IPS-15b (cell line): ENCODE data around the gene NT5DC4.

Experiments
- H3K27me3 ChIP-seq: one replicate; pipeline ENCODE4 v1.6.1; 2013; ENCODE audit warnings: low read length; ENCODE audit not compliant: control insufficient read depth, insufficient read depth
- H3K36me3 ChIP-seq: one replicate; pipeline ENCODE4 v1.6.1; 2013; ENCODE audit warnings: low read length; ENCODE audit not compliant: control insufficient read depth, insufficient read depth
- H3K4me1 ChIP-seq: one replicate; pipeline ENCODE4 v1.6.1; 2013; ENCODE audit warnings: mild to moderate bottlenecking, low read length; ENCODE audit not compliant: control insufficient read depth, insufficient read depth
- H3K4me3 ChIP-seq: one replicate; pipeline ENCODE4 v1.5.1; 2013; ENCODE audit warnings: low read depth, low read length
- H3K9ac ChIP-seq: one replicate; pipeline ENCODE4 v1.6.1; 2013; ENCODE audit warnings: low read depth, mild to moderate bottlenecking, low read length
- H3K9me3 ChIP-seq: one replicate; pipeline ENCODE4 v1.6.1; 2013; ENCODE audit warnings: mild to moderate bottlenecking, low read length; ENCODE audit not compliant: control insufficient read depth, insufficient read depth

Gene NT5DC4

GRCh38 chr2:112720785-112721184 is at the start of gene NT5DC4:
TSS of gene NT5DC4 (plus strand) at chr2:112721020. CDS start at chr2:112721080, 60 bp downstream.
- H3K4me1 ChIP-seq: no peaks in the 10 kb centered on the region
- H3K9ac ChIP-seq: no peak within 1 kb of the TSS
- no peaks in the 10 kb centered on the region for H3K9me3 ChIP-seq
- H3K36me3 ChIP-seq: no peaks in the 10 kb centered on the region
- no peak within 1 kb of the TSS for H3K4me3 ChIP-seq
- no peaks in the 10 kb centered on the region for H3K27me3 ChIP-seq

- H3K4me3 ChIP-seq: no peak overlapping the region
- no peak overlapping the region for H3K9ac ChIP-seq
- no peaks in the 10 kb centered on the region for H3K4me1 ChIP-seq
- H3K9me3 ChIP-seq: no peaks in the 10 kb centered on the region
- H3K27me3 ChIP-seq: no peaks in the 10 kb centered on the region
- H3K36me3 ChIP-seq: no peaks in the 10 kb centered on the region
These were observed 49.0 kb upstream of the NT5DC4 start for GRCh38 chr2:112671801-112672200.

GRCh38 chr2:112673008-112673407 is 47.8 kb upstream of the NT5DC4 start:
- H3K27me3 ChIP-seq: no peaks in the 10 kb centered on the region
- no peaks in the 10 kb centered on the region for H3K4me1 ChIP-seq
- H3K9ac ChIP-seq: no peak overlapping the region
- H3K4me3 ChIP-seq: no peak overlapping the region
- H3K9me3 ChIP-seq: no peaks in the 10 kb centered on the region
- H3K36me3 ChIP-seq: no peaks in the 10 kb centered on the region

DNA sequence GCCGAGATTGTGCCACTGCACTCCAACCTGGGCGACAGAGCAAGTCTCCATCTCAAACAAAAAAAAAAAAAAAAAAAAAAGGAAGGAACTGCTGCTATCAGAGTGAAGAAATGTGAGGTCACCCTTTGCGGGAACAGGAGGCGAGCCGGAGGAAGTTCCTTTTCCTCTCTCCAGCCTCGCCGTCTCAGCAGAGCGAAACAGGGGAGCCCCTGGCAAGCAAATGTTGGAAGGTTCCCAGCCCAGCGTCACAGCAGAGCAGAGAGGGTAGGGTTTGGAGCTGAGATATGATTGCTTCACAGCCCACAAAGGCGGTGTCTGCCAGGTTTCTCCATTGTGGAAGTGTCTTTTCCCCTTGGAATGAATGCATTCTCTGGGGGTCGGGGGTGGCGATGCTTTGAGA is 46.6 kb upstream of the NT5DC4 start:
- Histone ChIP-seq H3K27me3 (no peaks in the 10 kb centered on the region), H3K9ac (no peak overlapping the region), H3K4me3 (no peak overlapping the region), H3K4me1 (no peaks in the 10 kb centered on the region), H3K36me3 (no peaks in the 10 kb centered on the region), H3K9me3 (no peaks in the 10 kb centered on the region)

DNA sequence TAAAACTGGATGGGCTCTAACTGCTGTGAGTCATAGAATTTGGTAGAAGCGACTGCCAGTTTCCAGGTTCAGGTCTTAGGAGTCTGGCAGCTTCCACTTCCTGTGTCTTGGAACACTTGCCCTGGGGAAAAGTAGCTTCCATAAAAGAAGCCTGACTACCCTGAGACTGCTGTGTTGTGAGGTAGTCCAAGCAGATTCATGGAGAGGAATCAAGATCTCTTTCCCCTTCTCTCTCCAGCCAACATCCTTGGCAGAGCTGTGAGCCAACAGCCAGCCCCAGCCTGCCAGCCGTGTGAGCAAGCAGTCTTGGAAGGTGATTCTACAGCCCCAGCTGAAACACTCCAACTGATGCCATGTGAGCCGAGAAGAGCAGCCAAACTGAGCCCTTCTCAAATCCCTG is 41.3 kb upstream of the NT5DC4 start:
- H3K4me3 ChIP-seq: no peak overlapping the region
- H3K27me3 ChIP-seq: no peaks in the 10 kb centered on the region
- no peaks in the 10 kb centered on the region for H3K9me3 ChIP-seq
- H3K9ac ChIP-seq: no peak overlapping the region
- H3K36me3 ChIP-seq: no peaks in the 10 kb centered on the region
- no peaks in the 10 kb centered on the region for H3K4me1 ChIP-seq

GRCh38 chr2:112680666-112681101 is 40.1 kb upstream of the NT5DC4 start:
- Histone ChIP-seq H3K9ac (no peak overlapping the region), H3K4me3 (no peak overlapping the region), H3K36me3 (no peaks in the 10 kb centered on the region)

DNA sequence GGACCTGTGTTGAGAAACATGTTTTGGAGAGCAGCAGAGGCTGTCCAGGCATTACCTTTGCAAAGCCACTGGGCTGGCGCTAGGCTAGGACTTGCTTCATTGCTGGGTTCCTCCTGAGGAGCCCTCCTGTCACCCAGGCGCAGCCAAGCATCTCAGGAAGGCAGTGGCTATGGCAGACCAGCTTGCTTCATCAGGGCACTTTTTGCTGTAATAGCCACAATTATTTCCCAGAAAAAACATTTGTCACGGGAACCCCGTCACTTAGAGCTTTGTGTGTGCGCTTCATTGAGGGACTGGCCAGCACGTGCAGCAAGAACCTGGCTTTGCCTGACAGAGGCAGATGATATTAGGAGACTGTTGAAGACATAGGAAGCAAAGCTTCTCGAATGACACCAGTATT is 38.7 kb upstream of the NT5DC4 start:
- H3K36me3 ChIP-seq: no peaks in the 10 kb centered on the region
- H3K4me3 ChIP-seq: no peak overlapping the region
- no peaks in the 10 kb centered on the region for H3K9me3 ChIP-seq
- H3K27me3 ChIP-seq: no peaks in the 10 kb centered on the region
- H3K4me1 ChIP-seq: no peaks in the 10 kb centered on the region
- H3K9ac ChIP-seq: no peak overlapping the region

More at GRCh38 chr2:112680666-112681101, 40.1 kb upstream of the NT5DC4 start:
- no peaks in the 10 kb centered on the region for H3K27me3 ChIP-seq
- no peaks in the 10 kb centered on the region for H3K9me3 ChIP-seq
- H3K4me1 ChIP-seq: no peaks in the 10 kb centered on the region

DNA sequence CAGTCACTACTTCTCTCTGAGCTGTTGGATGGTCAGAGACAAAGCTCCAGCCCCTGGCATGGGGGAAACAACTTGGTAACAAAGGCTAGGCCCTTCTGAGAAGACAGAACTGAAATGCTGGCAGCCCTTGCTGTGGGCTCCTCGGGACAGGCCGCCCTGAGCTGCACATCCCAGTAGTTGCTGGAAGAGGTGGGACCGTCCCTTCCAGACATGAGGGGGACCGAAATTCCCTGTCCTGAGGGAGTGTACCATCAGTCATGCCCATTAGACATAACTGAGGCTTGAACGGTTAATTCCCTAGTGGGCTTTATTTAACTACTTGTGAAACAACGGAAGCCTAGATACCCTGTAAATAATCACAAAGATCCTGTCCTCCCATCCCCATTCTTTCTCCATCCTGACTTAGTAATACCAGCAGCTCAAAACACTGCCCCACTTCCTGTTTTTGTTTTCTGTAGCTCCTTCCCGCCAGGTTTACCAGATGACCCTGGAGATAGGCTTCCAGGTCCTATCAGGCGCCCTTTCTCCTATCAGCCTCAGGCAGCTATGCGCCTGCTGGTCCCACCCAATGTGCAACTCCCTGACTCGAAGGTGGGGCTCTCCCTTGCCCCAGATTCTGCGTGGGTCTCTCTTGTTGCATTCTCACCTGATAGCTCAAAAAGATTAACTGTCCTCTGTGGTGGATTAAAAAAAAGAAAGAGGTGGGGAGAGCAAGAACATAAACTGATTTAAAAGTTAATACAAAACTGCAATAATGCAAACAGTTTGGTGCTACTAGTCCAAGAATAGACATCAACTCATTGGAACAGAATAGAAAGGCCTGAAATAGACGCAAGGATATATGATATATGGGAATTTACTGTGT is 37.0 kb upstream of the NT5DC4 start:
- H3K27me3 ChIP-seq: no peaks in the 10 kb centered on the region
- no peaks in the 10 kb centered on the region for H3K9me3 ChIP-seq
- H3K4me1 ChIP-seq: no peaks in the 10 kb centered on the region
- H3K36me3 ChIP-seq: no peaks in the 10 kb centered on the region
- no peak overlapping the region for H3K9ac ChIP-seq
- no peak overlapping the region for H3K4me3 ChIP-seq

- Histone ChIP-seq H3K27me3 (no peaks in the 10 kb centered on the region), H3K36me3 (no peaks in the 10 kb centered on the region), H3K9me3 (no peaks in the 10 kb centered on the region), H3K9ac (no peak overlapping the region), H3K4me3 (no peak overlapping the region), H3K4me1 (no peaks in the 10 kb centered on the region)
These were observed 36.4 kb upstream of the NT5DC4 start for GRCh38 chr2:112684415-112684775.

DNA sequence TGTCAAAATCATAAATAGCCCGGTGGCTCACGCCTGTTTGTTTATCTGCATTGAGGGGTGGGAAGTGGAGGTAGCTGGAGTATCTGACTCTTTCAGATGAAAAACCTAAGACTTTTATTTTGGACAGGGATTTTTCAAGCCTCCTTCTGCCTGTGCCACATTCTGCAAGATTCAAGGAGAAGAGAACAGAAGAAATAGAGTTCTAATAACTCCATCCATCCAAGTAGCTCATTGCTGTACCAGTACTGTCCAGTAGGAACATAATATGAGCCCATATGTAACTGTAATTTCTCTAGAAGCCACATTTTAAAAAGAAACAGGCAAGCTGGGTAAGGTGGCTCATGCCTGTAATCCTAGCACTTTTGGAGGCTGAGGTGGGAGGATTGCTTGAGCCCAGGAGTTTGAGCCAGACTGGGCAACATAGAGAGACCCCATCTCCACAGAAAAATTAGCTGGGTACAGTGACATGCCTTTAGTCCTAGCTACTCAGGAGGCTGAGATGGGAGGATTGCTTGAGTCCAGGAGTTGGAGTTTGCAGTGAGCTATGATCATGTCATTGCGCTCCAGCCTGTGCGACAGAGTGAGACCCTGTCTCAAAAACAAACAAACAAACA is 35.4 kb upstream of the NT5DC4 start:
- Histone ChIP-seq H3K36me3 (no peaks in the 10 kb centered on the region), H3K9ac (no peak overlapping the region), H3K9me3 (no peaks in the 10 kb centered on the region), H3K4me1 (no peaks in the 10 kb centered on the region), H3K27me3 (no peaks in the 10 kb centered on the region), H3K4me3 (no peak overlapping the region)

DNA sequence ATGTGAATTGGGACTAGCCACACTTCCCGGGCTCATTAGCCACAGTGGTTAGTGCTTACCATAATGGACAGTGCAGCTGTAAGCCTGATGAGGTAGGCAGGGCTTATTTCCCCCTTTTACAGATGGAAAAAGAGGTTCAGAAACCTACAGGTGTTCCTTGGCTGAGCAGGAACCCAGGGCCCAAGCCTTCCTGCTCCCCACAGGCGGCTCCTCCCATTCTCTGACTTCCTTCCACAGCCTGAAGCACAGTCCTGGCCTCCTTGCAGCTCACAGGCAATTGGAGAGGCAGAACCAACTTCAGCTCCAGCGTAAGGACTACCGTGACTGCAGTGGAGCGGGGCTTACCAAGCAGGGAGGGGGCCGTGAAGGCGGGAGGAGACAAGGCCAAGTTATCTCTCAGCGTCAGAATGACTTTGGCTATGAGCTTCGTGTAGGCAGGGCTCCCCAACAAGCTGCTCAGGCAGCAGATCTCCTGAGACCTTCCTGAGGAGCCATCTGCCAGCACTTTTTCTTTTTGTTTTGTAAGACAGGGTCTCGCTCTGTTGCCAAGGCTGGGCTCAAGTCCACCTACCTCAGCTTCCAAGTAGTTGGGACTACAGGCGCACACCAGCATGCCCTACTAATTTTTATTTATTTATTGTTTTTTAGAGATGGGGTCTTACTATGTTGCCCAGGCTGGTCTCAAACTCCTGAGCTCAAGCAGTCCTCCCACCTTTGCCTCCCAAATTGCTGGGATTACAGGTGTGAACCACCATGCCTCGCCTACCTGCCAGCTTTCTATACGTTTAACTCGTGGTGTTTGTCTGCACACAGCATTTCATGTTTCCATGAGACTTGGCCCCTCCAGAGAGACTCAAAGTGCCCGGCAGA is 34.2 kb upstream of the NT5DC4 start:
- Histone ChIP-seq H3K36me3 (no peaks in the 10 kb centered on the region), H3K9ac (no peak overlapping the region), H3K4me3 (no peak overlapping the region), H3K27me3 (no peaks in the 10 kb centered on the region), H3K4me1 (no peaks in the 10 kb centered on the region), H3K9me3 (no peaks in the 10 kb centered on the region)
